Measurements from ENCODE around the gene WDFY2.

GRCh38 chr13:51811046-51811445 lies 226.8 kb downstream of the WDFY2 start:
- TF ChIP-seq TAF1 (IDR thresholded peaks at IDR 0.05; ENCODE audit: low read depth) (no peak), CTCF (IDR thresholded peaks at IDR 0.05; ENCODE audit: poor library complexity, severe bottlenecking) (no peak)
